Type B pancreatic cell (in vitro differentiated cells): Measurements from ENCODE around the gene HSPA12B. TPM values are rescaled to one million over a fixed set of nuclear protein-coding genes. Genes with fewer than 3 reads are reported as not detected.

Experiments used
- DNase-seq: peaks from one replicate; pipeline ENCODE4 v3.0.0; 2021; ENCODE audit warnings: mixed read lengths; ENCODE audit not compliant: unreplicated experiment; ENCODE audit errors: extremely low spot score
- H3K27ac Mint-ChIP-seq: 2 replicates; pipeline ENCODE4 v1.8.0; 2021; ENCODE audit warnings: mild to moderate bottlenecking, mixed read lengths
- H3K27me3 Mint-ChIP-seq: 2 replicates; pipeline ENCODE4 v1.8.0; 2021; ENCODE audit warnings: mixed read lengths
- H3K36me3 Mint-ChIP-seq: 2 replicates; pipeline ENCODE4 v1.8.0; 2021; ENCODE audit warnings: mixed read lengths
- H3K4me1 Mint-ChIP-seq: one replicate; pipeline ENCODE4 v1.8.0; 2021; ENCODE audit warnings: mixed read lengths; ENCODE audit not compliant: unreplicated experiment
- H3K4me3 Mint-ChIP-seq: 2 replicates; pipeline ENCODE4 v1.8.0; 2021; ENCODE audit warnings: mild to moderate bottlenecking, mixed read lengths
- H3K9me3 Mint-ChIP-seq: 2 replicates; pipeline ENCODE4 v1.8.0; 2021; ENCODE audit warnings: mixed read lengths
- CTCF ChIP-seq: fragments of 200-600 bp; sonication (generic); conservative IDR thresholded peaks from 2 replicates; pipeline ENCODE4 v1.5.0; 2021; ENCODE audit warnings: antibody characterized with exemption, mild to moderate bottlenecking
- total RNA-seq: library from RNA; stranded (reverse); gene quantifications from 2 replicates; pipeline ENCODE4 v1.2.1, GENCODE V29; 2021; ENCODE audit warnings: low replicate concordance

HSPA12B gene
- total RNA-seq, 1 donor from 2014 or later: 5.2 TPM

DNA sequence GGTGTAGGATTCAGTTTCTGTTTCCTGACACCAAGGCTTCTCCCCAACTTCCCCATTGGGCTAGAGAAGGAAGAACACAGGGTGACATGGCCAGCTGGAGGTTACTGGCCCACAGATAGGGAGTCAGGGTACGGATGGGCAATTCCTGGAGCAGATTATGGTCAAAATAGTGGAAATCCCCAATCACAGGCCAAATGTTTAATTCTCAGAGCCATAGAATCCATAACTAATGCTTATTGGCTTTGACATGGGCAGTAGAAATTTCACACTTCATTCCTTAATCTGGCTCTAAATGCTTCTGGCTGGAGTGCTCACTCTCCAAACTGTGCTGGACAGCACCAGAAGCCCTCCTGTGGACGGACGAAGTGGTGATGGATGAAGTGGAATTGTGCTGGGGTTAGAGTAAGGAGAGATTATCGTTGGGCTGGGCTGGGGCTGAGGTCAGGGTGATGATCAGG is 21.0 kb upstream of the HSPA12B start:
- no peak overlapping the region for H3K4me3 Mint-ChIP-seq
- peaks cover 6% of the 10 kb centered on the region for H3K27me3 Mint-ChIP-seq
- H3K4me1 Mint-ChIP-seq: no peaks in the 10 kb centered on the region
- no peaks in the 10 kb centered on the region for H3K9me3 Mint-ChIP-seq
- TF ChIP-seq CTCF: no peak
- DNase-seq: no peak
- no peaks in the 10 kb centered on the region for H3K36me3 Mint-ChIP-seq
- H3K27ac Mint-ChIP-seq: no peak overlapping the region

DNA sequence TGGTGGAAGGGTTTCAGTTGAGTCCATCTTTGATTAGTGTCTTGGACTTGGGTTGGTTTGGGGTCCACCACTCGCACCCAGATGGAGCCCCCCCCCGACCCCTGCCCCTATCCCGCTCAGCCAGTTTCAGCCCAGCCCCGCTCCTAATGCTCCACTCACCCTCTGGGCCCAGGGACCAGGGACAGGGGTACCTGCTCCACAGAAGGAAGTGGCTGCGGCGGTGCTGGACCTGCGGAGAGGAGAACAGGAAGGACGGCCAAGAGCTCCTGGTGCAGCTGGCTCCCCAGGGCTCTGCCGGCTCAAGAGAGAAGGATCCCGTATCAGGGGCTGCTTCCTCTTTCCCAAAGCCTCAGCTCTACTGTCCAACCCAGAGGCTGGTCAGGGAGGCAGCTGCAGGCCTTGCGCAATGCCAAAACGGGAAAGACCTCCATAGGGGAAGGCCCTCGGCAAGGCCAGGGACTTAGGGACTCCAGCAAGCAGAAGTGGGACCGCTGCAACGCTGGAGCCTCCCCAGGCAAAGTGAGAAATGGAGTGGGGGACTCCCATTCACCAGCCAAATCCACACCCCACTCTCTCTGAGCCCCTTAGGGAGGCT is 20.1 kb upstream of the HSPA12B start, which contains the start of gene SIGLEC1:
Gene SIGLEC1, minus strand, starts transcription at position 322 of the 595 bp plus-strand sequence. CDS start 5,472 bp downstream, outside the sequence.
- H3K9me3 Mint-ChIP-seq: no peaks in the 10 kb centered on the region
- H3K27me3 Mint-ChIP-seq: peaks cover 6% of the 10 kb centered on the region
- DNase-seq: no peak
- no peaks in the 10 kb centered on the region for H3K4me1 Mint-ChIP-seq
- TF ChIP-seq CTCF: no peak
- no peak within 1 kb of the TSS for H3K27ac Mint-ChIP-seq
- no peak within 1 kb of the TSS for H3K4me3 Mint-ChIP-seq
- H3K36me3 Mint-ChIP-seq: no peaks in the 10 kb centered on the region

GRCh38 chr20:3714092-3714491 is 18.4 kb upstream of the HSPA12B start:
- DNase-seq: no peak
- H3K4me3 Mint-ChIP-seq: no peak overlapping the region
- H3K4me1 Mint-ChIP-seq: no peaks in the 10 kb centered on the region
- H3K27me3 Mint-ChIP-seq: no peaks in the 10 kb centered on the region
- no peak overlapping the region for H3K27ac Mint-ChIP-seq
- H3K36me3 Mint-ChIP-seq: no peaks in the 10 kb centered on the region
- no peaks in the 10 kb centered on the region for H3K9me3 Mint-ChIP-seq
- no peak for TF ChIP-seq CTCF

- Mint-ChIP-seq H3K27me3 (peaks cover 13% of the 10 kb centered on the region), H3K4me1 (no peaks in the 10 kb centered on the region), H3K27ac (no peak overlapping the region), H3K4me3 (no peak overlapping the region), H3K9me3 (no peaks in the 10 kb centered on the region), H3K36me3 (no peaks in the 10 kb centered on the region)
- DNase-seq: no peak
- TF ChIP-seq CTCF: peak; percentile 78
Observed at GRCh38 chr20:3716195-3716834, 16.2 kb upstream of the HSPA12B start.

DNA sequence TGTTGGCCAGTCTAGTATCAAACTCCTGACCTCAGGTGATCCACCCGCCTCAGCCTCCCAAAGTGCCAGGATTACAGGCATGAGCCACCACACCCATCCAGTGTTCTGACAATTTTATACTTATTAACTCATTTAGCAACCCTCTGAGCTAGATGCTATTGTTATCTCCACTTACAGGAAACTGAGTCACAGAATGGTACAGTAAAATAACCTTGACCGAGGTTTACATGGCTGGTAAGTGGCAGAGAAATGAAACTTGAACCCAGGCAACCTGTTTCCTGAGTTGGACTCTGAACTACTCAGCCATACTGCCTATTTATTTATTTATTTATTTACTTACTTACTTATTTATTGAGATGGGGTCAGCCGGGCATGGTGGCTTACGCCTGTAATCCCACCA is 13.4 kb upstream of the HSPA12B start:
- peaks cover 17% of the 10 kb centered on the region for H3K27me3 Mint-ChIP-seq
- no peak for TF ChIP-seq CTCF
- H3K36me3 Mint-ChIP-seq: no peaks in the 10 kb centered on the region
- no peak for DNase-seq
- H3K9me3 Mint-ChIP-seq: no peaks in the 10 kb centered on the region
- H3K27ac Mint-ChIP-seq: no peak overlapping the region
- no peak overlapping the region for H3K4me3 Mint-ChIP-seq
- no peaks in the 10 kb centered on the region for H3K4me1 Mint-ChIP-seq
